ENCODE results near the gene MRPL50. TPM values are rescaled to one million over a fixed set of nuclear protein-coding genes. Genes with fewer than 3 reads are reported as not detected.

MRPL50 gene
- total RNA-seq, 2 donors from 2014 or later, result 9.5 to 16.3 TPM

DNA sequence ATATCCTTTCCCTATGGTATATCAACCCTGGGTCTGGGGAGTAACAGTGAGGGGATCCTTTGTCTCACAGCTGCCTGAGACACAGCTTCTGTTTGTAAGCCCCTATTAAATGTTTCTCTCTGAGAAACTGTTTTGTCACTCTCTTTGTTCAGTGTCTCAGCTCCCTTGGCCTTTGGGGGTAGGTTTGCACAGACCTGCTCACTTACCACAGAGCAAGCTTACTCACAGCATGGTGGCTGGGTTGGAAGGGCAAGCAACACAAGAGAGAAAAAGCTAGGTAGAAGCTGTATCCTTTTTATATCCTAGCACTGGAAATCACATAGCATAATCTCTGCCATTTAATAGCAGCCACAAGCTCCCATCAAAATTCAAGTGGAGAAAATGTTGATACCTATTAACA, 18.1 kb downstream of the MRPL50 start:
- DNase-seq (ENCODE audit: low spot score) (no peak), ATAC-seq (ENCODE audit: insufficient number of reproducible peaks, low FRiP score, low read depth) (no peak)
- H3K27ac ChIP-seq, result no peak overlapping the region
- TF ChIP-seq, protein P1, sequence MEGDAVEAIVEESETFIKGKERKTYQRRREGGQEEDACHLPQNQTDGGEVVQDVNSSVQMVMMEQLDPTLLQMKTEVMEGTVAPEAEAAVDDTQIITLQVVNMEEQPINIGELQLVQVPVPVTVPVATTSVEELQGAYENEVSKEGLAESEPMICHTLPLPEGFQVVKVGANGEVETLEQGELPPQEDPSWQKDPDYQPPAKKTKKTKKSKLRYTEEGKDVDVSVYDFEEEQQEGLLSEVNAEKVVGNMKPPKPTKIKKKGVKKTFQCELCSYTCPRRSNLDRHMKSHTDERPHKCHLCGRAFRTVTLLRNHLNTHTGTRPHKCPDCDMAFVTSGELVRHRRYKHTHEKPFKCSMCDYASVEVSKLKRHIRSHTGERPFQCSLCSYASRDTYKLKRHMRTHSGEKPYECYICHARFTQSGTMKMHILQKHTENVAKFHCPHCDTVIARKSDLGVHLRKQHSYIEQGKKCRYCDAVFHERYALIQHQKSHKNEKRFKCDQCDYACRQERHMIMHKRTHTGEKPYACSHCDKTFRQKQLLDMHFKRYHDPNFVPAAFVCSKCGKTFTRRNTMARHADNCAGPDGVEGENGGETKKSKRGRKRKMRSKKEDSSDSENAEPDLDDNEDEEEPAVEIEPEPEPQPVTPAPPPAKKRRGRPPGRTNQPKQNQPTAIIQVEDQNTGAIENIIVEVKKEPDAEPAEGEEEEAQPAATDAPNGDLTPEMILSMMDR (IDR thresholded peaks at IDR 0.05), result no peak
- no peaks in the 10 kb centered on the region for H3K27me3 ChIP-seq (replicated peaks; ENCODE audit: insufficient read depth)
- H3K4me1 ChIP-seq (ENCODE audit: control insufficient read depth in 1 of 2, low read depth in 2 of 2), result no peaks in the 10 kb centered on the region
- H3K9me3 ChIP-seq, result peaks cover 11% of the 10 kb centered on the region
- H3K4me3 ChIP-seq, result no peak overlapping the region
- no peaks in the 10 kb centered on the region for H3K36me3 ChIP-seq

DNA sequence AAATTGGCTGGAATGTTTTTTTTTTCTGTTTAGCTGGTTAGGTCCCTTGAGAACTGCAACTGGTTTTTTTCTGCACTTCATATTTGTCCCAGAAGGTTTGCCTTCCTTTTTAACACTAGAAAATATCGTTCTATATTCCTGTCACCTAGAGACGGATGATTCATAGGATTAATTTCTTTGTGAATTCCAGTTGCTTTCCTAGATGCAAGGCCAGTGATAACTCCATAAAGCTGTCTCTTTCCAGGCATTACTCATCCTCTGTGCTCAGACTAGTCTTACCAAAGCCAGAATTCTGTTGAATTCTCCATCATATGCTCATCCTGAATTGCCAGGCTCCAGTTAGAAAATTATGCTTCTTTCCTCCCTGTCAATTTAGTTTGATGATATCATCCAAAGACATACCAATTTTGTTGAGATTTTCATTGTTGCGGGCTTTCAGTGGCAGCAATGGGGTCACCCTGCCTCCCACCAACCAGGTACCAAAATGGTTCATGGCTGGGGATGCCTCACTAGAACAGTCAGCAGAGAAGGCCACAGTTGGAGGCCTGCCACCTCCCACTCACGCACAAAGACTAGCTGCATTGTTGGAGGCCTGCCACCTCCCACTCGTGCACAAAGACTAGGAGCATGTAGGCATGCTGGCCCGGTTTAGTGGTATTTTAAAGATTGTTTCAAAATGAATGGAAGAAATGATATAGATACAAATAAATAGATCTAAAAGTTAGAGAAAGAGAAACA, 22.1 kb downstream of the MRPL50 start:
- no peaks in the 10 kb centered on the region for H3K4me1 ChIP-seq (ENCODE audit: control insufficient read depth in 1 of 2, low read depth in 2 of 2)
- H3K4me3 ChIP-seq, result no peak overlapping the region
- no peaks in the 10 kb centered on the region for H3K27me3 ChIP-seq (replicated peaks; ENCODE audit: insufficient read depth)
- ATAC-seq (ENCODE audit: insufficient number of reproducible peaks, low FRiP score, low read depth) (no peak), DNase-seq (ENCODE audit: low spot score) (no peak)
- TF ChIP-seq, protein P1 (IDR thresholded peaks at IDR 0.05), result no peak
- no peaks in the 10 kb centered on the region for H3K9me3 ChIP-seq
- H3K36me3 ChIP-seq, result no peaks in the 10 kb centered on the region
- H3K27ac ChIP-seq, result no peak overlapping the region

DNA sequence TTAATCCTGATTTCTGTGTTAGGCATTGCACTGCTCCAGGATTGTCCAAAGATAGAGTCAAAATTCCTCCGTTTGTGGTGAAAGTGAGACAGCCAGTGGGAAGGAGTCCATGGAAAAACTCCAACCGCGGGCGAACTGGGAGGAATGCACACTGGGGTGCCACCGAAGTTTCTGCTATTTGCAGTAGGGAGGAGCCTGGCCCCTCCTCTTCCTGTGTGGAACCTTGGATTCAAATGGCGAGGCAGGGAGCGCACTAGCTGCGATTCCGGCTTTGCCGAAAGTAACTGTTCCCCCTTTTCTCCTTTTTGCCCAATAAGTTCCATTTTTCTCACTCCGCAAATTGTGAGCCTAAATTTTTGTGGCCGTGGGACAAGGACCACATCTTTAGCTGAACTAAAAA, 22.9 kb downstream of the MRPL50 start:
- TF ChIP-seq, protein P1 (IDR thresholded peaks at IDR 0.05), result no peak
- Histone ChIP-seq H3K27ac (no peak overlapping the region), H3K36me3 (no peaks in the 10 kb centered on the region), H3K4me1 (ENCODE audit: control insufficient read depth in 1 of 2, low read depth in 2 of 2) (no peaks in the 10 kb centered on the region), H3K9me3 (no peaks in the 10 kb centered on the region), H3K4me3 (no peak overlapping the region), H3K27me3 (replicated peaks; ENCODE audit: insufficient read depth) (no peaks in the 10 kb centered on the region)
- no peak for DNase-seq (ENCODE audit: low spot score)
- no peak for ATAC-seq (ENCODE audit: insufficient number of reproducible peaks, low FRiP score, low read depth)

DNA sequence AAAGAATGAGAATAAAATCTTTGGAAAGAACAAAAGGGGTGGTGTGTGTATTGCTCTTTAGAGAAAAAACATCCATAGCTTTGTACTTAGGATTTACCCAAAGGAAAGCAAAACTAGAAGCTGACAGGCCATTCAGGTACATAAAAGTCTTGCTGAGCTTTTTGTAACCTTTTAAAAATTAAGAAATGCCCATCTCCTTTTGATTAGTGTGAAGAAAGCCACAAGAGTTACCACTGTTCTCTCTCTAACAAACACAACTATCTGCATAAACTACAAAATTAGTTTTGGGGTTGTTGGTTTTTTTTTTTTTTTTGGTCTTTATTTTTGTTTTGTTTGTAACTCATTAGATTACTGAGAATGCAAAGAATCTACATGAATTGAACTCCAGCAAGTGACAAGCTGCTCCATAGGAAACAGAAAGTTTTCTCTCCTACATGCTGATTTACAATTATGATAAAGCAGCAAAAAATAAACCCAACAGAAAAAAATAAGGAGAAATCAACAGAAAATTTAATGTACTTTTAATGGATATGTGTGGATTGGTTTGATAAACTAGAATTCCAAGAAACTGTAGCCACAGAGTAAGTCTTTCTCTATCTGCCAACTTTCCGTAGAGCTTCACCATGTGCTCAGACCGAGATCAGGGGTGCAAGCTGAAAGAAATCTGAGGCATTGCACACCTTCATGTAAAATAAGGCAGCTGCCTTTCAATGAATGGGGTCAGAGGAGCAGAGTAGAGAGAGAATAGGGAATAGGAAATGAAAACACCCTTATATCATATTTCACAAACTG, 25.9 kb downstream of the MRPL50 start:
- Histone ChIP-seq H3K36me3 (no peaks in the 10 kb centered on the region), H3K27ac (no peak overlapping the region), H3K27me3 (replicated peaks; ENCODE audit: insufficient read depth) (no peaks in the 10 kb centered on the region), H3K9me3 (no peaks in the 10 kb centered on the region), H3K4me1 (ENCODE audit: control insufficient read depth in 1 of 2, low read depth in 2 of 2) (no peaks in the 10 kb centered on the region), H3K4me3 (no peak overlapping the region)
- DNase-seq (ENCODE audit: low spot score), result no peak
- no peak for ATAC-seq (ENCODE audit: insufficient number of reproducible peaks, low FRiP score, low read depth)
- TF ChIP-seq, protein P1 (IDR thresholded peaks at IDR 0.05), result no peak

DNA sequence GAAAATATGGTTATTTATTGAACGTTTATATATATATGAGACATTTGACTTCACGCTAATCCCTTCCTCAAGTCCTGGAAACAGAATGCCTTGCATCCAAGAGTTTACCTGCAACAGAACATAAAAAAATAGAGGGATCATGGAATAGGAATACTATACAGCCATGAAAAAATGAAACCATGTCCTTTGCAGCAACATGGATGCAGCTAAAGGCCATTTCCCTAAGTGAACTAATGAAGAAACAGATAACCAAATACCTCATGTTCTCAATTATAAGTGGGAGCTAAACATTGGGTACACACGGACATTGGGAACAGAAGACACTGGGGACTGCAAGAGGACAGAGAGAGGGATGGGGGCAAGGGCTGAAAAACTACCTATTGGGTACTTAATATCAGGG, 26.6 kb downstream of the MRPL50 start:
- H3K27me3 ChIP-seq (replicated peaks; ENCODE audit: insufficient read depth), result no peaks in the 10 kb centered on the region
- no peak for ATAC-seq (ENCODE audit: insufficient number of reproducible peaks, low FRiP score, low read depth)
- H3K36me3 ChIP-seq, result no peaks in the 10 kb centered on the region
- no peaks in the 10 kb centered on the region for H3K9me3 ChIP-seq
- TF ChIP-seq, protein P1 (IDR thresholded peaks at IDR 0.05), result no peak
- no peak overlapping the region for H3K27ac ChIP-seq
- H3K4me3 ChIP-seq, result no peak overlapping the region
- H3K4me1 ChIP-seq (ENCODE audit: control insufficient read depth in 1 of 2, low read depth in 2 of 2), result no peaks in the 10 kb centered on the region
- no peak for DNase-seq (ENCODE audit: low spot score)
